IPS-20b (cell line): ENCODE measurements around the gene PSKH1.
"Not testable (repeated sequence)": the region's sequence is repeated elsewhere in the genome, so short reads cannot be mapped to it uniquely, and the experiment has no call there.

Experiments used
- H3K27ac ChIP-seq: one replicate; pipeline ENCODE4 v1.5.1; 2013; ENCODE audit warnings: low read length
- H3K27me3 ChIP-seq: 2 replicates; pipeline ENCODE4 v1.6.1; 2013; ENCODE audit warnings: mild to moderate bottlenecking, low read length, inconsistent platforms; ENCODE audit not compliant: insufficient read depth
- H3K36me3 ChIP-seq: 2 replicates; pipeline ENCODE4 v1.6.1; 2013; ENCODE audit warnings: low read depth, mild to moderate bottlenecking, inconsistent platforms, low read length, moderate library complexity; ENCODE audit not compliant: insufficient read depth
- H3K4me1 ChIP-seq: 2 replicates; pipeline ENCODE4 v1.6.1; 2013; ENCODE audit warnings: mild to moderate bottlenecking, control low read depth, inconsistent platforms, low read length, moderate library complexity; ENCODE audit not compliant: insufficient read depth
- H3K4me3 ChIP-seq: 2 replicates; pipeline ENCODE4 v1.5.1; 2013; ENCODE audit warnings: mild to moderate bottlenecking, low read length, inconsistent platforms
- H3K9ac ChIP-seq: 2 replicates; pipeline ENCODE4 v1.6.1; 2013; ENCODE audit warnings: low read depth, mild to moderate bottlenecking, inconsistent platforms, low read length, moderate library complexity
- H3K9me3 ChIP-seq: 2 replicates; pipeline ENCODE4 v1.6.1; 2013; ENCODE audit warnings: mild to moderate bottlenecking, low read depth, low read length, inconsistent platforms; ENCODE audit not compliant: insufficient read depth

PSKH1 gene

GRCh38 chr16:67930678-67931211 lies 37.7 kb downstream of the PSKH1 start:
- Histone ChIP-seq H3K36me3 (peaks cover 23% of the 10 kb centered on the region), H3K9ac (no peak overlapping the region), H3K4me1 (peaks cover 8% of the 10 kb centered on the region), H3K27ac (no peak overlapping the region), H3K4me3 (no peak overlapping the region), H3K27me3 (no peaks in the 10 kb centered on the region), H3K9me3 (no peaks in the 10 kb centered on the region)

GRCh38 chr16:67931712-67932461 lies 38.8 kb downstream of the PSKH1 start, which contains the start of gene CTRL:
TSS of gene CTRL (minus strand) at chr16:67931862. CDS start at chr16:67931852, 10 bp downstream.
- Histone ChIP-seq H3K4me1 (0 out of 2 replicates have a peak, but pooled peaks cover 3% of the 10 kb centered on the region), H3K9ac (no peak within 1 kb of the TSS), H3K27ac (no peak within 1 kb of the TSS), H3K27me3 (no peaks in the 10 kb centered on the region), H3K36me3 (peaks cover 23% of the 10 kb centered on the region), H3K4me3 (no peak within 1 kb of the TSS), H3K9me3 (no peaks in the 10 kb centered on the region)

- Histone ChIP-seq H3K27ac (no peak overlapping the region), H3K9me3 (no peaks in the 10 kb centered on the region), H3K4me3 (no peak overlapping the region), H3K9ac (no peak overlapping the region), H3K27me3 (no peaks in the 10 kb centered on the region), H3K36me3 (peaks cover 23% of the 10 kb centered on the region), H3K4me1 (0 out of 2 replicates have a peak, but pooled peaks cover 6% of the 10 kb centered on the region)
Measured at GRCh38 chr16:67932462-67932840, 39.4 kb downstream of the PSKH1 start.

GRCh38 chr16:67933805-67934204 lies 40.8 kb downstream of the PSKH1 start:
- no peaks in the 10 kb centered on the region for H3K9me3 ChIP-seq
- no peak overlapping the region for H3K27ac ChIP-seq
- H3K27me3 ChIP-seq = no peaks in the 10 kb centered on the region
- no peak overlapping the region for H3K9ac ChIP-seq
- peaks cover 17% of the 10 kb centered on the region; the same call in 1 of the 2 replicates for H3K36me3 ChIP-seq
- 0 out of 2 replicates have a peak, but pooled peaks cover 6% of the 10 kb centered on the region for H3K4me1 ChIP-seq
- no peak overlapping the region for H3K4me3 ChIP-seq

- Histone ChIP-seq H3K4me1 (0 out of 2 replicates have a peak, but pooled peaks cover 6% of the 10 kb centered on the region), H3K9me3 (no peaks in the 10 kb centered on the region), H3K4me3 (peak overlapping the region; percentile 89), H3K9ac (peak overlapping the region; percentile 81), H3K36me3 (peaks cover 10% of the 10 kb centered on the region; the same call in 1 of the 2 replicates), H3K27ac (no peak overlapping the region), H3K27me3 (no peaks in the 10 kb centered on the region)
Measured at GRCh38 chr16:67934306-67935100, 41.4 kb downstream of the PSKH1 start.

GRCh38 chr16:67935101-67935401 lies 42.0 kb downstream of the PSKH1 start:
- Histone ChIP-seq H3K4me3 (peak overlapping the region; percentile 89), H3K9me3 (no peaks in the 10 kb centered on the region), H3K27ac (no peak overlapping the region), H3K27me3 (no peaks in the 10 kb centered on the region), H3K36me3 (0 out of 2 replicates have a peak, but pooled peaks cover 4% of the 10 kb centered on the region), H3K9ac (peak overlapping the region; percentile 81), H3K4me1 (0 out of 2 replicates have a peak, but pooled peaks cover 6% of the 10 kb centered on the region)

- Histone ChIP-seq H3K27ac (peak overlapping the region; percentile 69), H3K9ac (peak overlapping the region; percentile 95), H3K4me3 (peak overlapping the region; percentile 89), H3K9me3 (no peaks in the 10 kb centered on the region), H3K27me3 (no peaks in the 10 kb centered on the region), H3K4me1 (0 out of 2 replicates have a peak, but pooled peaks cover 6% of the 10 kb centered on the region), H3K36me3 (peaks cover under 1% of the 10 kb centered on the region; the same call in 1 of the 2 replicates)
Measured at GRCh38 chr16:67935402-67936123, 42.5 kb downstream of the PSKH1 start.

GRCh38 chr16:67936124-67936879 lies 43.2 kb downstream of the PSKH1 start, which contains the start of gene PSMB10:
TSS of gene PSMB10 (minus strand) at chr16:67936850. CDS start at chr16:67936749, 101 bp downstream.
- peak within 1 kb of the TSS; percentile 95 for H3K9ac ChIP-seq
- no peaks in the 10 kb centered on the region for H3K27me3 ChIP-seq
- H3K36me3 ChIP-seq = no peaks in the 10 kb centered on the region; the same call in 1 of the 2 replicates
- H3K4me1 ChIP-seq = 0 out of 2 replicates have a peak, but pooled peaks cover 6% of the 10 kb centered on the region
- H3K4me3 ChIP-seq = peak within 1 kb of the TSS; percentile 89
- H3K9me3 ChIP-seq = no peaks in the 10 kb centered on the region
- peak within 1 kb of the TSS; percentile 69 for H3K27ac ChIP-seq

GRCh38 chr16:67936880-67937605 lies 44.0 kb downstream of the PSKH1 start:
- Histone ChIP-seq H3K36me3 (no peaks in the 10 kb centered on the region; the same call in 1 of the 2 replicates), H3K27me3 (no peaks in the 10 kb centered on the region), H3K9me3 (no peaks in the 10 kb centered on the region), H3K27ac (no peak overlapping the region), H3K4me3 (peak overlapping the region; percentile 89), H3K4me1 (0 out of 2 replicates have a peak, but pooled peaks cover 6% of the 10 kb centered on the region), H3K9ac (peak overlapping the region; percentile 95)

GRCh38 chr16:67937713-67938112 lies 44.7 kb downstream of the PSKH1 start:
- H3K4me1 ChIP-seq, H3K27ac ChIP-seq, H3K36me3 ChIP-seq, H3K9me3 ChIP-seq, H3K4me3 ChIP-seq, H3K27me3 ChIP-seq, H3K9ac ChIP-seq: not testable (repeated sequence)
